Left ventricle myocardium inferior (tissue), 1 donor: ENCODE measurements around the gene PEF1. TPM values are rescaled to one million over a fixed set of nuclear protein-coding genes. Genes with fewer than 3 reads are reported as not detected.
A peak's percentile ranks its signal among the peaks of the same experiment; 100 is the strongest.

Experiments
- DNase-seq: peaks from one replicate; pipeline ENCODE4 v3.0.0-alpha.2; 2020
- H3K27ac ChIP-seq: fragments of 200-600 bp; replicated peaks from 2 replicates; pipeline ENCODE4 v1.8.0; 2021
- H3K27me3 ChIP-seq: fragments of 200-600 bp; 2 replicates; pipeline ENCODE4 v1.8.0; 2021; ENCODE audit warnings: low read depth
- H3K36me3 ChIP-seq: fragments of 200-600 bp; 2 replicates; pipeline ENCODE4 v1.8.0; 2021
- H3K4me1 ChIP-seq: fragments of 200-600 bp; 2 replicates; pipeline ENCODE4 v1.8.0; 2021
- H3K4me3 ChIP-seq: fragments of 200-600 bp; 2 replicates; pipeline ENCODE4 v1.8.0; 2021; ENCODE audit warnings: mild to moderate bottlenecking, moderate library complexity
- H3K9me3 ChIP-seq: fragments of 200-600 bp; replicated peaks from 2 replicates; pipeline ENCODE4 v1.8.0; 2021
- CTCF ChIP-seq: fragments of 200-600 bp; IDR thresholded peaks from 2 replicates; pipeline ENCODE4 v1.8.0; 2021; ENCODE audit warnings: antibody characterized with exemption, mild to moderate bottlenecking, borderline replicate concordance
- intact Hi-C: fragments of 100-400 bp; cut with micrococcal nuclease; formaldehyde crosslinking; loops from one replicate; pipeline ENCODE4 v1.11.0; 2022
- total RNA-seq: library from RNA; stranded (reverse); fragmentation: NEBNext Ultra II Directional; extraction: Animal tissue kit (Norgen Biotek cat#: 25700); gene quantifications from one replicate; pipeline ENCODE4 v1.2.1, GENCODE V29; 2021
- donor health status: DM: no; HTN: yes; CAD: no; lungs with severe emphysema.

Gene PEF1
- total RNA-seq, 1 donor from 2014 or later: 36.4 TPM

- Histone ChIP-seq H3K4me1 (no peaks in the 10 kb centered on the region), H3K9me3 (no peaks in the 10 kb centered on the region), H3K27me3 (no peaks in the 10 kb centered on the region), H3K36me3 (no peaks in the 10 kb centered on the region), H3K27ac (no peak overlapping the region), H3K4me3 (no peak overlapping the region)
- no peak for TF ChIP-seq CTCF
- no peak for DNase-seq
- intact Hi-C loops: no loop called here
These were observed 37.3 kb downstream of the PEF1 start for GRCh38 chr1:31607360-31607759.

- no peaks in the 10 kb centered on the region for H3K4me1 ChIP-seq
- intact Hi-C loops: no loop called here
- no peak overlapping the region for H3K27ac ChIP-seq
- H3K27me3 ChIP-seq: no peaks in the 10 kb centered on the region
- no peak for TF ChIP-seq CTCF
- no peaks in the 10 kb centered on the region for H3K9me3 ChIP-seq
- no peaks in the 10 kb centered on the region for H3K36me3 ChIP-seq
- no peak for DNase-seq
- H3K4me3 ChIP-seq: no peak overlapping the region
These were observed 38.7 kb downstream of the PEF1 start for GRCh38 chr1:31605908-31606427.

GRCh38 chr1:31602081-31602480 lies 42.6 kb downstream of the PEF1 start:
- Histone ChIP-seq H3K4me3 (no peak overlapping the region), H3K27me3 (no peaks in the 10 kb centered on the region), H3K27ac (no peak overlapping the region), H3K9me3 (no peaks in the 10 kb centered on the region), H3K4me1 (peaks cover 4% of the 10 kb centered on the region), H3K36me3 (no peaks in the 10 kb centered on the region)
- no peak for DNase-seq
- intact Hi-C loops: no loop called here
- TF ChIP-seq CTCF: no peak

DNA sequence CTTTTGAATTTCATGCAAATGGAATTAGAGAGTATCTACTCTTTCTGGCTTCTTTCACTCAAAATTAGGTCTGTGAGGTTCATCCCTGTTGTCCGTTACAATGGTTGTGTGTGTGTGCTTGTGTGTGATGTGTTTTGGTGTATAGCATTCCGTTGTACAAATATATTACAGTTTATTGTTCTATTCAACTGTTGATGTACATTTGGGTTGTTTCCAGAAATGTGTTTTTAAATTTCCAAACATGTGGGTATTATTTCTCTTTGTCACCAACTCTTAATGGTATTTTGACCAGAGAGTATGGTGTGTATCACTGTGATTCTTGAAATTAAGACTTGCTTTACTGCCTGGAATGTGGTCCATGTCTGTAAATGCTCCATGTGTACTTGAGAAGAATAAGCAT lies 44.0 kb downstream of the PEF1 start:
- no peak overlapping the region for H3K4me3 ChIP-seq
- H3K36me3 ChIP-seq: no peaks in the 10 kb centered on the region
- H3K27ac ChIP-seq: no peak overlapping the region
- H3K4me1 ChIP-seq: peaks cover 15% of the 10 kb centered on the region
- no peak for TF ChIP-seq CTCF
- no peak for DNase-seq
- H3K9me3 ChIP-seq: no peaks in the 10 kb centered on the region
- intact Hi-C loops: no loop called here
- H3K27me3 ChIP-seq: no peaks in the 10 kb centered on the region

- Histone ChIP-seq H3K36me3 (no peaks in the 10 kb centered on the region), H3K4me3 (no peak overlapping the region), H3K27ac (no peak overlapping the region), H3K27me3 (no peaks in the 10 kb centered on the region), H3K9me3 (no peaks in the 10 kb centered on the region), H3K4me1 (peaks cover 27% of the 10 kb centered on the region)
- DNase-seq: no peak
- intact Hi-C loops: no loop called here
- TF ChIP-seq CTCF: no peak
These were observed 45.7 kb downstream of the PEF1 start for GRCh38 chr1:31598980-31599379.

- H3K27ac ChIP-seq: peak overlapping the region; percentile 74
- H3K27me3 ChIP-seq: no peaks in the 10 kb centered on the region
- TF ChIP-seq CTCF: no peak
- H3K4me3 ChIP-seq: no peak overlapping the region
- DNase-seq: no peak
- H3K4me1 ChIP-seq: peaks cover 37% of the 10 kb centered on the region
- H3K9me3 ChIP-seq: no peaks in the 10 kb centered on the region
- intact Hi-C loops: no loop called here
- no peaks in the 10 kb centered on the region for H3K36me3 ChIP-seq
These were observed 48.0 kb downstream of the PEF1 start for GRCh38 chr1:31596737-31597097.
